ENCODE measurements around the gene LBH.

DNA sequence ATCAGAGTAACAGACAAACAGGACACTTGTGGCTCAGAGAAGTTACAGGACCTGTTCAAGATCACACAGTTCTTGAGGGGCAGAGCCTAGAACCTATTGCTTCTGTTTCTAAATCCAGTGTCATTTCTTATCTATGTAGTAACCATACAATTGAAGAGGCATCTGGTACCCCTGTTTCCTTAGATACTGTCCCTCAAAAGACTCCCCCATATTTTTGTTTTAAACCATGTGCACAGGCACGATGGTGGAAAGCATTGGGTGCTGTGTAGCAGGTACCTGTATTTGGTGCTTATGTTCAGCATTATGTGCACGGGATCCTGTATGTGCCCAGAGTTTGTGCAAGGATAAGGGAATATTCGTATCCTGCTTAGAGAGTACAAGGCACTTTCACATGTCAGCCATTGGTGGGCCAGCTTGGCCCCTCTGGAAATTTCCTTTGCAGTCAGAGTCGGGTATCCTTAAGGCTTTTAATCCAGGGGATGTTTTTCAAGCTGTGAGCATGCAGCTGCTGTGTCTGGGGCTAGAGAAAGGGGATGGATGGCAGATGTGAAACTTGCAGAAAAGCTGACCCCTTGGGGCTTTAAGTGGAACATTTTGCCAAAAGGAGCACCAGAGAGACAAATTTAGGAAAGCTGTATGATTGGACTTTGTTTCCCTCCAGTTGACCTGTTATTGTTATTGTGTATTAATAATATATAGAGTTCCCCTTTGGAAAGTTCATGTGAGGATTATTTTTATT is 2.1 kb downstream of the LBH start:
- no peak for TF ChIP-seq GATA3 (IDR thresholded peaks at IDR 0.05; ENCODE audit: low read depth, low read length)
- TF ChIP-seq GATA2 (IDR thresholded peaks at IDR 0.05; ENCODE audit: low read depth, low read length) = no peak
